Thyroid gland (tissue), 4 donors: ENCODE measurements around the gene CPSF3.

Experiments
- POLR2A ChIP-seq, 2 donors: fragments of 450-650 bp; IDR thresholded peaks; one replicate each; pipeline ENCODE4 v1.6.1; 2017; ENCODE audit warnings: antibody characterized with exemption in 2 of 2, mild to moderate bottlenecking in 2 of 2, moderate library complexity in 1 of 2
- TF ChIP-seq, protein P1 (sequence below), 6 experiments: fragments of 200-600 bp in 3 of 6; fragments of 450-650 bp in 3 of 6; sonication (generic) in 3 of 6; IDR thresholded peaks; one replicate each; pipeline ENCODE4 v1.5.1; 2016 to 2019; ENCODE audit warnings: antibody characterized with exemption in 6 of 6, mild to moderate bottlenecking in 2 of 6, inconsistent platforms in 1 of 6, moderate library complexity in 1 of 6

DNA sequence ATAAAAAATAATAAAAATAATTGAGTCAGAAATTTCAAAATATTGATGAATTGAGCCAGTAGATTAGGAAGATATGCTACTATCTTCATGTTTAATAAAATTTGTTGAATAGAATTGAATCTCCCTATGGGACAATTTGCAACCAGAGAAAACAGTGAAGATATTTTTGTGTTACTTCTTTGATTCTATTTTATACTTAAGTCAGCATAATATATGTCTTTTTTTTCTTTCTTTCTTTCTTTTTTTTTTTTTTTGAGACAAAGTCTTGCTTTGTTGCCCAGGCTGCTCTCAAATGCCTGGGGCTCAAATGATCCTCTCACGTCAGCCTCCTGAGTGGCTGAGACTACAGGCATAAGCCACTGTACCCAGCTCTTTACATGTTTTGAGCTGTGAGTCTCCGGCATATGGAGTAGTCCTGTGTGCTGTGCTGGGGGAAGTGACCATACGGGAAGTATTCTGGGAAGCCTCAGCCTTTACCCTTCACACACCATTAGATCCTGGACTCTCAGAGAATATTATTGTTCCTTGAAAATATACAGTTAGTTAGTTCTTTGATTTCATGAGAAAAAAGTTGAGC, 37.1 kb downstream of the CPSF3 start:
- TF ChIP-seq, protein P1, sequence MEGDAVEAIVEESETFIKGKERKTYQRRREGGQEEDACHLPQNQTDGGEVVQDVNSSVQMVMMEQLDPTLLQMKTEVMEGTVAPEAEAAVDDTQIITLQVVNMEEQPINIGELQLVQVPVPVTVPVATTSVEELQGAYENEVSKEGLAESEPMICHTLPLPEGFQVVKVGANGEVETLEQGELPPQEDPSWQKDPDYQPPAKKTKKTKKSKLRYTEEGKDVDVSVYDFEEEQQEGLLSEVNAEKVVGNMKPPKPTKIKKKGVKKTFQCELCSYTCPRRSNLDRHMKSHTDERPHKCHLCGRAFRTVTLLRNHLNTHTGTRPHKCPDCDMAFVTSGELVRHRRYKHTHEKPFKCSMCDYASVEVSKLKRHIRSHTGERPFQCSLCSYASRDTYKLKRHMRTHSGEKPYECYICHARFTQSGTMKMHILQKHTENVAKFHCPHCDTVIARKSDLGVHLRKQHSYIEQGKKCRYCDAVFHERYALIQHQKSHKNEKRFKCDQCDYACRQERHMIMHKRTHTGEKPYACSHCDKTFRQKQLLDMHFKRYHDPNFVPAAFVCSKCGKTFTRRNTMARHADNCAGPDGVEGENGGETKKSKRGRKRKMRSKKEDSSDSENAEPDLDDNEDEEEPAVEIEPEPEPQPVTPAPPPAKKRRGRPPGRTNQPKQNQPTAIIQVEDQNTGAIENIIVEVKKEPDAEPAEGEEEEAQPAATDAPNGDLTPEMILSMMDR (IDR thresholded peaks at IDR 0.05) = no peak
- TF ChIP-seq POLR2A (IDR thresholded peaks at IDR 0.05) = no peak
